Endothelial cell of hepatic sinusoid (primary cell): Measurements from ENCODE around the gene NCOA3.
"Not testable (repeated sequence)": the region's sequence is repeated elsewhere in the genome, so short reads cannot be mapped to it uniquely, and the experiment has no call there.

Experiments
- in situ Hi-C: cut with HindIII; loops from 2 replicates; pipeline ENCODE4 v1.10.0; 2017; ENCODE audit warnings: low sequenced_read_pairs

NCOA3 gene

GRCh38 chr20:47468290-47469050 is 33.2 kb upstream of the NCOA3 start:
- in situ Hi-C loops: no loop called here

GRCh38 chr20:47475419-47476044 is 26.2 kb upstream of the NCOA3 start:
- in situ Hi-C loops: no loop called here

- in situ Hi-C loops: no loop called here
Measured at GRCh38 chr20:47476452-47476851, 25.2 kb upstream of the NCOA3 start.

DNA sequence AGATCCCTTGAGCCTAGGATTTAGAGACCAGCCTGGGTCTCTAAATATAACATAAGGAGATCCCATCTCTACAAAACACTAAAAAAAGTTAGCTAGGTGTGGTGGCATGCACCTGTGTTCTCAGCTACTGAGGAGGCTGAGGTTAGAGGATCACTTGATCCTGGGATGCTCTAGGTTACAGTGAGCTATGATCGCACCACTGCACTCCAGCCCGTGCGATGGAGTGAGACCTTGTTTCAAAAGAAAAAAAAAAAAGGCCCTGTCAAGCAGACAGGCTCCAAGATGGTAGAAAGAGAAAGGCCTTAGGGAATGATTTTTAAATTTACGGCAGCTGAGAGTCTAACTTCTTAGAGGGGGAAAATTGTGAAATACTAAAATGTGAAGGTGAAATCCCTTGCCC is 22.6 kb upstream of the NCOA3 start:
- in situ Hi-C loops: no loop called here

- in situ Hi-C loops: no loop called here
Measured at GRCh38 chr20:47479506-47479905, 22.2 kb upstream of the NCOA3 start.

- in situ Hi-C loops: no loop called here
Measured at GRCh38 chr20:47480239-47480638, 21.4 kb upstream of the NCOA3 start.

- in situ Hi-C loops: no loop called here
Measured at GRCh38 chr20:47480705-47481104, 21.0 kb upstream of the NCOA3 start.

DNA sequence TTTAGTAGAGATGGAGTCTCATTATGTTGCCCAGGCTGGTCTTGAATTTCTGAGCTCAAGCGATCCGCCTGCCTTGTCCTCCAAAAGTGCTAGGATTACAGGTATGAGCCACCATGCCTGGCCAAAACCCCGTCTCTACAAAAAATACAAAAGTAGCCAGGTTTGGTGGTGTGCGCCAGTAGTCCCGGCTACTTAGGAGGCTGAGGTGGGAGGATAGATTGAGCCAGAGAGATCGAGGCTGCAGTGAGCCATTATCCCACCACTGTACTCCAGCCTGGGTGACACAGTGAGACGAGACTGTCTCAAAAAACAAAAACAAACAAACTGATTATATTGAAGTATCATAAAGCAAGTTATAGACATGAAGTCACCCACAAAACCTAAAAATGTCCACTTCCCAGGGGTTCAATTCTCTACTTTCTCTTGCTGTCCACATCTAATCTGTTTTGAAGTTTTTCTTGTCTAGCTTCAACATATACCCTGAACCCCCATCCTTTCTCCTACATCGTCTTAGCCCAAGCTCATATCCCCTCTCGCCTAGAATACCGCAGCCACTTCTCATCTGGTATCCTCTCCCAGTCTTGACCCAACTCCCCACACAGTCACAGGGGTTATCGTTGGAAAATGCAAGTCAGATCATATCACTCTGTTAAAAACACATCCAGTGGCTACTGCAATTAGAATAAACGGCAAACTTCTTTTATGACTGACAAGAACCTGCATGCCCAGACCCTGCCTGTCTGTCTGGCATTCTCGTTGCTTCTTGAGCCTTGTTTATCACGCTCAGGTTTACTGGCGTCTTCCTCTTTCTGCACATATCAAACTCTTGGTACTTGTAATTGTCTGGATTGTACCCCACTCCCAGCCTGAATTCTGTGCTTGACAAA is 20.1 kb upstream of the NCOA3 start:
- in situ Hi-C loops: no loop called here

DNA sequence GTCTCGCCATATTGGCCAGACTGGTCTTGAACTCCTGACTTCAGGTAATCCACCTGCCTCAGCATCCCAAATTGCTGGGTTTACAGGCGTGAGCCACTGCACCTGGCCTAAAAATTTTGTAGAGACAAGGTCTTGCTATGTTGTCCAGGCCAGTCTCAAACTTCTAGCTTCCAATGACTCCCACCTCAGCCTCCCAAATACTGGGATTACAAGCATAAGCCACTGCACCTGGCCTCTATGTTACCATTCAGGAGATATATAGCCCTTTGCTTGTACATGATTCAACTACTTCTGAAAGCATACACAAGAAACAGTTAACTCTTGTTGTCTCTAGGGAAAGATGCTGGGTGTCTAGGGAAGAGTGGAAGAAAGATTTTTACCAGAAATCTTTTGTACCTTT is 19.0 kb upstream of the NCOA3 start:
- in situ Hi-C loops: no loop called here

DNA sequence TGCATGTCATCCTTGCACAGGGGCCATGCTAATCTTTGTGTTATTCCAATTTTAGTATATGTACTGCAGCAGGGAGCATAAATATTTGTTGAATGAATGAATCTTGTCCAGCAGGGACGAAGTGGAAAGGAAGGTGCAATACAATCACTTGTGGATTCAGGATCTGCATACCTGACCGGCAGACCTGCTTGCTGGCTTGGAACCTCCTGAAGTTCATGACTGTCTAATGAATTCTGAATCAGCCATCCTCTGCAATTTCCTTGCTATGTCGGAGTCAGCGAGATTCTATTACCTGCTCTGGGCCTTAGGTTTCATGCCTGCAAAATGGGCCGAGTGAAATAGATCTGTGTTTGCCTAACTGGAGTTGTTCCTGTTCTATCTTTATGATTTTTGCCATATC is 17.4 kb upstream of the NCOA3 start:
- in situ Hi-C loops: no loop called here

GRCh38 chr20:47487175-47487917 is 14.3 kb upstream of the NCOA3 start:
- in situ Hi-C loops: no loop called here

- in situ Hi-C loops: no loop called here
Measured at GRCh38 chr20:47489448-47489872, 12.2 kb upstream of the NCOA3 start.

- in situ Hi-C loops: no loop called here
Measured at GRCh38 chr20:47490795-47491194, 10.9 kb upstream of the NCOA3 start.

GRCh38 chr20:47492284-47492683 is 9.4 kb upstream of the NCOA3 start:
- in situ Hi-C loops: no loop called here

GRCh38 chr20:47493175-47493962 is 8.3 kb upstream of the NCOA3 start:
- in situ Hi-C loops: no loop called here

- in situ Hi-C loops: no loop called here
Measured at GRCh38 chr20:47493963-47494293, 7.8 kb upstream of the NCOA3 start.

GRCh38 chr20:47494606-47495005 is 7.1 kb upstream of the NCOA3 start:
- in situ Hi-C loops: not testable (repeated sequence)

GRCh38 chr20:47496118-47496517 is 5.6 kb upstream of the NCOA3 start:
- in situ Hi-C loops: no loop called here

- in situ Hi-C loops: no loop called here
Measured at GRCh38 chr20:47498606-47499005, 3.1 kb upstream of the NCOA3 start.

DNA sequence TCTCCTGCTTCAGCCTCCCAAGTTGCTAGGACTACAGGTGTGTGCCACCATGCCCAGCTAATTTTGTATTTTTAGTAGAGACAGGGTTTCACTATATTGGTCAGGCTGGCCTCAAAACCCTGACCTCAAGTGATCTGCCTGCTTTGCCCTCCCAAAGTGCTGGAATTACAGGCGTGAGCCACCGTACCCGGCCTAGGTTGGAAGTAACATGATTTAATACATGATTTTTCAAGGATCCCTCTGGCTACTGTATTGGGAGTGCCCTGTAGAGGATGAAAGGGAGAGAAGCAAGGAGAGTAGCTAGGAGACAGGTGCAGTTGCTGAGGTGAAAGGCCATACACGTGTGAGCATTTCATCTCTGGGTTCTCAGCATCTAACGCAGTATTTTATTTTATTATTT is 2.6 kb upstream of the NCOA3 start:
- in situ Hi-C loops: no loop called here
